Adrenal gland (tissue), 12 donors: ENCODE results near the gene AHNAK. TPM values are rescaled to one million over a fixed set of nuclear protein-coding genes. Genes with fewer than 3 reads are reported as not detected.

Experiments used
- DNase-seq, 7 donors: peaks; one replicate each; pipeline ENCODE4 v3.0.0-alpha.2; 2019 to 2020
- H3K27ac ChIP-seq, 5 donors: fragments of 200-600 bp; sonication (generic) in 4 of 5; 1 replicate in 3 of 5; 2 replicates in 2 of 5; pipeline versions ENCODE4 v1.5.1 to v1.8.0; 2016 to 2020; ENCODE audit warnings: mild to moderate bottlenecking in 1 of 5
- H3K27me3 ChIP-seq: fragments of 200-600 bp; 2 replicates; pipeline ENCODE4 v1.8.0; 2021
- H3K36me3 ChIP-seq, 2 donors: fragments of 200-600 bp; replicated peaks in 1 of 2; 1 replicate in 1 of 2; 2 replicates in 1 of 2; pipeline versions ENCODE4 v1.5.1 to v1.8.0; 2018 to 2022
- H3K4me1 ChIP-seq, 2 donors: fragments of 200-600 bp; replicated peaks in 1 of 2; 1 replicate in 1 of 2; 2 replicates in 1 of 2; pipeline versions ENCODE4 v1.5.1 to v1.8.0; 2018 to 2021
- H3K4me3 ChIP-seq, 4 donors: fragments of 200-600 bp; sonication (generic) in 3 of 4; one replicate each; pipeline ENCODE4 v1.5.1; 2016 to 2018
- H3K9me3 ChIP-seq, 3 donors: fragments of 200-600 bp; sonication (generic) in 1 of 3; replicated peaks in 1 of 3; 1 replicate in 2 of 3; 2 replicates in 1 of 3; pipeline versions ENCODE4 v1.5.1 to v1.8.0; 2016 to 2021
- CTCF ChIP-seq, 6 experiments: fragments of 450-650 bp in 4 of 6; fragments of 200-600 bp in 2 of 6; sonication (generic) in 1 of 6; IDR thresholded peaks; 1 replicate in 5 of 6; 2 replicates in 1 of 6; pipeline versions ENCODE4 v1.5.1 to v1.8.0; 2016 to 2021; ENCODE audit warnings: antibody characterized with exemption in 6 of 6, mild to moderate bottlenecking in 2 of 6, moderate library complexity in 1 of 6
- POLR2A ChIP-seq, 2 donors: fragments of 450-650 bp; IDR thresholded peaks; one replicate each; pipeline ENCODE4 v1.6.1; 2017; ENCODE audit warnings: antibody characterized with exemption in 2 of 2, mild to moderate bottlenecking in 2 of 2, moderate library complexity in 1 of 2
- WGBS, 4 donors: extraction: QIAGEN DNeasy Blood & Tissue Kit in 2 of 4; methylation state at CpG; one replicate each; pipeline versions ENCODE4 v1.1.5 to v1.1.7; 2013 to 2017; 5-methylcytosine and 5-hydroxymethylcytosine counted together
- intact Hi-C, 2 donors: fragments of 100-400 bp; cut with DNase I; formaldehyde crosslinking; loops; one replicate each; pipeline versions ENCODE4 v1.14.1 to v1.15.0; 2022 to 2023
- polyA plus RNA-seq, 3 donors: library from polyadenylated mRNA; stranded (reverse); fragments of 200-250 nt in 2 of 3; fragments of 350-450 nt in 1 of 3; fragmentation: Illumina TruSeq in 1 of 3; extraction: RNeasy Lipid Tissue Mini Kit (QIAGEN cat#74804) in 1 of 3; gene quantifications; one replicate each; pipeline ENCODE4 v1.2.3, GENCODE V29; 2013 to 2014
- total RNA-seq, 9 donors: library from RNA; depleted of rRNA in 4 of 9; stranded (reverse); fragments of >200 nt in 4 of 9; fragments of 120-200 nt in 1 of 9; fragmentation: NEBNext Ultra II Directional in 1 of 9; extraction: Animal tissue kit (Norgen Biotek cat#: 25700) in 1 of 9; gene quantifications; one replicate each; pipeline versions ENCODE4 v1.1.0 to v1.2.4, GENCODE V29; 2013 to 2023
- donor health status: healthy with polysubstance abuse.
- donor health status: Bipolar disorder and iron deficiency.
- donor health status: DM: yes; HTN: yes; CAD: no.
- donor health status: DM: no; HTN: no; CAD: no.
- donor health status: DM: no; HTN: no; CAD: no.
- donor health status: DM: yes; HTN: yes; CAD: no.

The AHNAK gene
- total and polyA plus RNA-seq, 12 donors, result 32.0 to 307 (median 175) TPM

GRCh38 chr11:62496676-62497075 lies 49.9 kb downstream of the AHNAK start:
- Histone ChIP-seq H3K27me3 (no peaks in the 10 kb centered on the region), H3K36me3 (no peaks in the 10 kb centered on the region), H3K27ac (no peak overlapping the region), H3K4me1 (no peaks in the 10 kb centered on the region), H3K4me3 (no peak overlapping the region), H3K9me3 (no peaks in the 10 kb centered on the region)
- intact Hi-C loops, result no loop called here
- 95 to 98% (median 96%) methylated on average over 6 of the region's 6 CpGs for WGBS, 4 donors
- no peak for DNase-seq
- TF ChIP-seq POLR2A (IDR thresholded peaks at IDR 0.05) (no peak), CTCF (IDR thresholded peaks at IDR 0.05) (no peak)

GRCh38 chr11:62494246-62494645 lies 52.4 kb downstream of the AHNAK start:
- WGBS, 4 donors, result 76 to 88% (median 81%) methylated on average over 4 of the region's 4 CpGs
- TF ChIP-seq CTCF (IDR thresholded peaks at IDR 0.05), result no peak
- TF ChIP-seq POLR2A (IDR thresholded peaks at IDR 0.05), result no peak
- DNase-seq, result no peak
- H3K4me3 ChIP-seq, result no peak overlapping the region
- no peak overlapping the region for H3K27ac ChIP-seq
- H3K4me1 ChIP-seq, result no peaks in the 10 kb centered on the region
- H3K9me3 ChIP-seq, result no peaks in the 10 kb centered on the region
- intact Hi-C loops, result no loop called here
- no peaks in the 10 kb centered on the region for H3K27me3 ChIP-seq
- H3K36me3 ChIP-seq, result no peaks in the 10 kb centered on the region

- Histone ChIP-seq H3K27me3 (no peaks in the 10 kb centered on the region), H3K36me3 (no peaks in the 10 kb centered on the region), H3K27ac (no peak overlapping the region), H3K4me3 (no peak overlapping the region), H3K9me3 (no peaks in the 10 kb centered on the region), H3K4me1 (no peaks in the 10 kb centered on the region)
- 95 to 98% (median 96%) methylated on average over 3 of the region's 3 CpGs for WGBS, 4 donors
- TF ChIP-seq CTCF (IDR thresholded peaks at IDR 0.05), result no peak
- no peak for TF ChIP-seq POLR2A (IDR thresholded peaks at IDR 0.05)
- intact Hi-C loops, result no loop called here
- DNase-seq, result no peak
These were observed 52.8 kb downstream of the AHNAK start for GRCh38 chr11:62493801-62494200.

- Histone ChIP-seq H3K9me3 (no peaks in the 10 kb centered on the region), H3K27ac (no peak overlapping the region), H3K36me3 (no peaks in the 10 kb centered on the region), H3K4me1 (no peaks in the 10 kb centered on the region), H3K27me3 (no peaks in the 10 kb centered on the region), H3K4me3 (no peak overlapping the region)
- DNase-seq, result no peak
- TF ChIP-seq POLR2A (IDR thresholded peaks at IDR 0.05) (no peak), CTCF (IDR thresholded peaks at IDR 0.05) (no peak)
- WGBS, 4 donors, result 91 to 95% (median 92%) methylated on average over 4 of the region's 4 CpGs
- intact Hi-C loops, result no loop called here
These were observed 54.0 kb downstream of the AHNAK start for GRCh38 chr11:62492586-62492985.
